Limb (tissue), 2 donors: ENCODE results near the gene PPP1R3G.

Experiments
- DNase-seq, 2 donors: peaks; one replicate each; pipeline ENCODE4 v3.0.0-alpha.2; 2016; ENCODE audit errors: extremely low spot score in 2 of 2

PPP1R3G gene

DNA sequence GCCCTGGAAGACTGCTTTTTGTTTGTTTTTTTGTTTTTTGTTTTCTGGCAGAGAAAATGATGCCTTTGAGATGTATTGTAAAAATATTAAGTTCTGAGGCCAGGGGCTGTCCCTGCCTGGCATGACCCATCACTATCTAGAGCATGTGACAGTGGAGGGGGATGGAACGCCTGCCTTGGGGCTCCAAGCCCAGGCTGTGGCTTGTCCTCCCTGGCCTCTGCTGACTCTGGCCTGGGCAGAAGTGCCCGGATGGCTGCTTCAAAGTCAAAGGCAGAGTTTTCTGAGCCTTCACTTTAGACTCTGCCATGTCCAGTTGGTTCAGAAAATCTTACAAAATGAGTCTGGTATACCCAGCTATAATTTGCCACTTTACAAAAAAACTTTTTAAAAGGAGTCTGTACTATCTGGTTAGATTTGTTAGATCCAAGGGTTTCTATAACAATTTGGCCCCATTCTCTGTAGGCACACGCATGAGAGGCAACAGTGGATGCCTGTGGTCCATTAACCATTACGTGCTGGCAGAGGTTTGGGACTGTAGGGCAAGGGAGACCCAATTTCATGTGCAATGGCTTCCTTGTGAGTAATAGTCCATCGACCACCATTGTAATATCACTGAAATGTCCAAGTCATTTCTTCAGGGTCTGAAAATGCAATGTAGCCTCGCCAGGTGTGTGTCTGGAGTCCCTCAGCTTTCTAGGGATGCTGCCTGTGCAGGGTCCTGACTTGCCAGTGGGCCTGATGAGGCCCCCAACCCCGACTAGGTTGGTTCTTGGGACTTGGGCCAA, 8.3 kb downstream of the PPP1R3G start:
- no peak for DNase-seq

DNA sequence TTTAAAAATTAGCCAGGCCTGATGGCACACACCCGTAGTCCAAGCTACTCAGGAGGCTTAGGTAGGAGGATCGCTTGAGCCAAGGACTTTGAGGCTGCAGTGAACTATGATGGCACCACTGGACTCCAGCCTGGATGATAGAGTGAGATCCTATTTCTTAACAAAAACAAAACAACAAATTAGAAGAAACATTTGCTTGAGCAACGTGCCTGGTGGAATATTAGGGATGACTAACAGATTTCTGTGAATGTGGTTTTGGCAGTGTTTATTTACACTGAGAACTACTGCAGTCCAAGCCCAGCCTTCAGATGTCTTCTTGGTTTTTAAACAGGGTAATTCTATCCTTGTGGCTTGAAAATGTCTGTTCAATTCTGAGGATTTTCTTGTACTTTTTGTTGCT, 9.2 kb downstream of the PPP1R3G start:
- DNase-seq: no peak

DNA sequence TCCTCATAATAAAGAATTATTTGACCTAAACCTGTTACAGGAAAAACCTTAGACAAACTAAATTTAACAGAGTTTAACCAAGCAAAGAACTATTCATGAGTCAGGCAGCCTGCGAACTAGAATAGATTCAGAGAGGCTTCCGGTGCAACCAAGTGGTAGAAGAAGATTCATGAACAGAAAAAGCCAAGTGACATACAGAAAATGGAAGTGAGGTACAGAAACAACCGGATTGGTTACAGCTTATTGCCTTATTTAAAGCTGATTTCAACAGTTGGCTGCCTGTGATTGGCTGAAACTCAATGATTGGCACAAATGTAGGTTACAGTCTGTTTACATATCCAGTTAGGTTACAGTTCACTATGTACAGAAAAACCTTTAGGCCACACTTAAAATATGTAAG, 10.1 kb downstream of the PPP1R3G start:
- no peak for DNase-seq

DNA sequence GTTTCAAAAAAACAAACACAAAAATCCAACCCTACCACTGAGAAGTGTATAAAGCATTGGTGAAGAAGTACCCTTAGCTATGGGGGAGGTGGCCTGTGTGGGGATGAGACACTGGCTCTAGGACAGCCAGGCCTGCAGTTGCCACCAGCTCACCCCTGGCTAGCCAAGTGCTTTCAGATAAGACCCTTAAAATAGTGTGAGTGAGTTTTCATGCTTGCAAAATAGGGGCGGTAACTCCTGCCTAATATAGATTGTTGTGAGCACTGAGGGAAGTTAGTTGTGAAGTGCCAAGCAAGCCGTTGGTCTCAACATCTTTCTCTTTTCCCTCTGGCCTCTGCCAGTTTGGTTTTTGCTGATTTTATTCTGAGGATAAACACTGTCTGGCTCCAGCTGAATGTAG, 11.3 kb downstream of the PPP1R3G start:
- no peak for DNase-seq

DNA sequence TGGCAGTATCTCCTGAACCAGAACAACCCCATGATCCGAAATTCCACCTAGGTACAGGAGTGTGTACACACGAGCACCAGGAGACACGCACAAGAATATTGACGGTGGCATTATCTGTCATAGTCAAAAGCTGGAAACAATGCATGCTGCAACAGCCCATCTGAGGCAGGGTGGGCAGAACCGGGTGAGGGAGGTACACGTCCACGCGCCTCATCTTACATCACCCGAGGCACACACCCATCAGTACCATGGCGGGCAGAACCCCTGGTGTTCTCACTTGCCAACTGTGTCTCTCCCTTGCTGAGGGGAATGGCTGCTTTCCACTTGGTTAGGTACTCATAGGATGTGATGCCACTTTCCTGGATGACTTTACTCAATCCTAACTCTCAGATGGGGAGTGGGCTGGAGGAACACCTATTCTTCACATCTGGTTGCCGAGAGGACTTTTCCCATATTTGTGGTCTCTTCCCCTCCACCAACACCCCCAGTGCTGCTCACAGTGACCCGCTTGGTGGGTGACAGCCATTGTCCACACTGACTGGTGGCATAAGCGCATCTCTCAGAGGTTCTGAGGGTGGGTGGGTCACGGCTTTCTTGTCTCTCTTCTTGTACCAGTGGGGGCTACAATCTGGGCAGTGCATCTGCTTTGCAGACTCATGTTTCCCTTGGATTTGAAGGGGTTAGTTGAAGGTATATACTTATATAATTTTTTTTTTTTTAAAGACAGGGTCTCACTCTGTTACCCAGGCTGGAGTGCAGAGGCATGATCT, 13.5 kb downstream of the PPP1R3G start:
- DNase-seq: no peak

DNA sequence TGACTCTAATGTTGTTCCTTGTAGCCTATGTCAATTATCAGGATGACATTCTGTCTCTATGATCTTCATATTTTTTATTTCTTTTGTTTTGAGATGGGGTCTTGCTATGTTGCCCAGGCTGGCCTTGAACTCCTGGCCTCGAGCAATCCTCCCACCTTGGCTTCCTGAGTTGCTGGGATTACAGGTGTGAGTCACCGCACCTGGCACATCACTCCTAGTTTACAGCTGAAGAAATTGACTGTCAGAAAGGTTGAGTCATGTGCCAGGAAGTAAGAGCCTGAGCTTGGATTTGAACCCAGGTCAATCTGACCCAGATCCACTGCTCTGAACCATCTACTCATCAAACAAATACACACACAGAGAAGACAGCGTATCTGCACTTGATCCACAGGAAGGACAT, 14.4 kb downstream of the PPP1R3G start:
- DNase-seq: no peak

DNA sequence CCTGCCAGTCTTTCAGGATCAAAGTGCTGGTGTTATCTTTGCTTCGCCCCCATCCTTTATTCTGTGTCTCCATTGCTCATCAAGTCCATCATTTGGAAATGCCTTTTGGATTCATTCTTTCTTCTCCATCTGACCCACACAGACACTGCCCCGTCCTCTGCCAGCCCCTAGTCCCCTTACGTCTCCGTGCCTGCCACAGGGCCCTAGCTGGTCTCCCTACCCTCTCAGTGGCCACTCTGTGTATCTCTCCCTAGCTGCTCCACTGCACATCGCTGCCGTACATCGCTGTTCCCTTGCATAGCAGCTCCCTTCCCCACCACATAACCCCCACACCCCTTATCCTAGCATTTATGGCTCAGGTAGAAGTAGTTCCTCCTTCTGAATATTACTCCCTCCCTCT, 15.7 kb downstream of the PPP1R3G start:
- DNase-seq: no peak

DNA sequence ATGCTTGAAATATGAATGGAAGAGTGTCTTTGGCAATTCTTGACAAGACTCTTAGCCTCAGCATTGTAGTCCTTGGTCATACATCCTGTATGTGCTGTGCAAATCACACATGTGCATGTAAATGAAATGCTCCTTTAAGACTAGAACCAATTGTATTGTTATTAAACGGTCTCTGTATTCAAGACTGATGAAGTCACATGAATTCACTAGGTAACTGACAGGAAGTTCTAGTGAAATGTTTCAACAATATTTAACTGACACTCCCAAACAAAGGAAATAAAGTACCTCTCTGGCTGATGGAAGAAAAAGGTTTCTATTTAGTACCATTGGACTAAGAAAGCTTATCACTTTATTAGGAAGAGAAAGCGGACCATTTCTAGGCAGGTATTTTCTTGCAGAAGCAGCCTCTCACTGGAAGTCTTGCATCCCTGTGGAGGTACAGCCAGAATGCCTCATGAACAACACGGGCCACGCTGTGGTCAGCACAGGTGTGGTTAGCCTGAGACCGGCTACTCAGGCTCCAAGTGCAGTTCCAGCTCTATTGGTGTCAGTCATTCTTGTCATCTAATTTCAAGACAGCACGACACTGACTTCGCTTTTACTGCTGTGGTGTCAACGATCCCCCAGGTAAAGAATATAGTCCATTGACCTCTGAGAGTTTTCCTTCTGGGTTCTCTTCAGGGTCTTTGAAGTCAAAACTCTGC, 17.3 kb downstream of the PPP1R3G start:
- DNase-seq: no peak

DNA sequence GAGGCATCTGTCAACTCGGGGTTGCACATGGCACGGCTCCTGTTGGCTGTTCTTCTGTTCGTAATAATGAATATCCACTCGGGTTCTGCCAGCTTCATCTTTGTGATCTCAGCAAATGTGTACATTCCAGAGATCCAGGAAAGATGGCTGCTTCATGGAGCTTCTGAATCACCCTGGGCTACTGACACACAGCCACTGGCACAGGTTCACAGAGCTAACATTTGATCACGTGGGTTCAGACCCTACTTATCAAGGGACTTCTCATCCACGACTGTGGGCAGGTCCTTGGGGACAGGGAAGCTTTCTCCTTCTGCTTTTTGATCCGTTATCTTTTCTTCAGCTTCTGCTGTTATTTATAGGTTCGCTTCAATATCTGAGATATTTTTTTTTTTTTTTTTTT, 18.1 kb downstream of the PPP1R3G start:
- no peak for DNase-seq

DNA sequence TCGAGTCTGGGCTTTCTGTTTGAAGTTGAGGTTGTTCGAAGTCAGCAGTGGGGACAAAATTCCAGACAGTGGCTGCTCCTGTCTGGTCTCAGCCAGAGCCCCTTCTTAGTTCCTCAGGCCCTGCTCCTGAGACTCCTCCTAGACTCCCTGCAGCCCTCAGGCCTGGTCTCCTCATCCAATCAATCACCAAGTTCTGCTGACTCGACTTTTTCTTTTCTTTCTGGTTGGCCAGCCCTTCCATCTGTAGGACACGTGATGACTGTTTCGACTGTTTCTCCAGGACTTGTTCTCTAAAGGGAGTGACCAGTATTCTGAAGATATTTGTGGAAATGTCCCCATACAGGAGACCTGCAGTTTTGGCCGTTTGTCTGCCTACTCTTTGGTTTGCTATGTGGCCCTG, 19.5 kb downstream of the PPP1R3G start:
- DNase-seq: no peak

DNA sequence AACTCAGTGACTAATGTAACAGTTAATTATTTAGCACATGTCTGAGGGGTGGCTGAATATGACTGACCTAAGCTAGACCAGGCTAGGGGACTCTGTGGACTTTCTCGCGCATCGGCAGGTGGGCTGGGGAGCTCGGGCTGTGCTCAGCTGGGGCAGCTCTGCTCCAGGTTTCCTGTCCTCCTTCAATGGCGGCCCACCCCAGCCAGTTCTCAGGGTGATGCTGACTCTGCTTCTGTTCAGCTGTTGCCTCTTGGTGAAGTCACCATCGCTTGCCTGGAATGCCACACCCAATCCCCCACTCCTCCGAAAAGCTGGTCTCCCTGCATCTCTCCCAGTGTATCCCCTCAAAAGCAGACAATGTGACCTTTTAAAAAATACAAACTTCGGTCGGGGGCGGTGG, 20.0 kb downstream of the PPP1R3G start:
- DNase-seq: no peak

DNA sequence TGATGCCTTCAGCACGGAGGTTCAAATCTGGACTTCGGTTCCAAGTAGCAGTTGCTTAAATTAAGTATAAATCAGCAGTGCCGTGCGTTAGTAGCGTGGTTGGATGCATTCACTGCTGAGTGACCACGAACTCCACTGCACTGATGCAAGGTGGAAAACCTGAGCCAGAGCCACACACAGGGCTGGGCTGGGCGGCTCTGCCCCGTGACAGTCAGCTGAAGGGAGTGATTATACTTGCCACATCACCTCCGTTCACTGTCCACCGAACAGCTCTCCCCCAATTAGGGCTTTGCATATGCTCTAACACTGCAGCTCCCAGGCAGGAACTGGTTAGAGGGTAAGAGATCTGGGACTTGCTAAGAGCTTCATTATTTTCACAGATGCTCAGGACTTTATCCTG, 22.2 kb downstream of the PPP1R3G start:
- no peak for DNase-seq

DNA sequence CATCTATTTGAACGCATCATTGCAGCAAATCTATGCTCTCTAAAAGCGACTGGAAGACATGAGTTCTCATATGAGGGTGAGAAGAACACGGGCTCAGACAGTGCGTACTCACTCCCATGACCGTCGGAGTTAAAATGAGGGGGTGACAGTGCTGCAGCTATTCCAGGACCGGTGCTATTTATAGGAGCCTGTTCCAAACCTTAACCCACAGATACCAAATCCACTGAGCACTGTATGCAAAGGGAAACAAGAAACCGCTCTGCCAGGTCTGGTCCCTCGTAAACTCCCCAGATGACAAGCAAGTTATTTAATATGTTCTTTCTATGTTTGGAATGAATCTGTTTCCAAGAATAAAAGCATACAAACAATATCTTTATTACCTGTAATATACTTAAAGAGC, 22.9 kb downstream of the PPP1R3G start:
- DNase-seq: no peak

DNA sequence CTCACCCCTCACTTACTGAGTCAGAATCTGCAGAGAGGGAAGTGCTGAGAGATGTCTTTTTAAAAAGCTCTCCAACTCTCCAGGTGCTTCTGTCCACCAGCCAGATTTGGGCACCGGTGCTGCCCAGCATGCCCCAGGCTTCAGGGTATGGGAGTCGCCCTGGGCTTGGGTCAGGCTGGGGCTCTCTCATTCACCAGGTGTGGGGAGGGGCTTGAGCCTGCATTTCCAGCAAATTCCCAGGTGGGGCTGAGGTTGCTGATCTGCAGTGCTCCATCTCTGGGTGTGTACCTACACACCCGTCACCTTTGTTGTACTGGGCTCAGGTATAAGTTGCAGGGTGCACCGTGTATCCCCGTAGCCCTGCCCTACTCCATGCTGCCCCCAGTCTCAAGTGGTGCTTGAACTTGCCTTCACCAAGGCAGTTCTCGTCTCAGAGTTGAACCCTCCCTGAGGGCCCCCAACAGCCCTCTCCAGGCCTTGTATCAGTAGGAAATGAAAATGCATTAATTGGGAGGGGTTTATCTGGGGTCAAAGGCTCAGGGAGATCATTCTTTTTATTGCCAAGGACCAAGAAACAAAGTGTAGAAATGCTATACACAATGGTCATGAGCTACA, 23.5 kb downstream of the PPP1R3G start:
- no peak for DNase-seq

DNA sequence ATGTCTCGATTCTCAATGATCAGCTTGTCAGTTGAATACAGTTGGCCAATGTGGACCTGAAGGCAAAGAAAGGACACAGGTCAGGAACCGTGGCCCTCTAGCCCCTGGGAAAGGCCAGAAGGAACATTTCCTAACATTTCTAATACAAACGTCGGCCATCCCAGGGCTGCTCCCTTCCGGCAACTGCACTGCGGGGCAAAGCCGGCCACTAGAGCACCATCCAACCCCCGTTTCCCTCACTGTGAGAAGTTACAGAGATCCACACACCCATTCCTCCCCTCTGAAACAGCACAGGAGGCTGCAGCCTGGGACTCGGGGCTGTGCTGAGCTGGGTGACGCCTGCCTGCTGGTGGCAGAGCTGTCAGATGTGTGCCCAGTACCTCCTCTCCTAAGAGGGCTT, 24.3 kb downstream of the PPP1R3G start:
- no peak for DNase-seq

DNA sequence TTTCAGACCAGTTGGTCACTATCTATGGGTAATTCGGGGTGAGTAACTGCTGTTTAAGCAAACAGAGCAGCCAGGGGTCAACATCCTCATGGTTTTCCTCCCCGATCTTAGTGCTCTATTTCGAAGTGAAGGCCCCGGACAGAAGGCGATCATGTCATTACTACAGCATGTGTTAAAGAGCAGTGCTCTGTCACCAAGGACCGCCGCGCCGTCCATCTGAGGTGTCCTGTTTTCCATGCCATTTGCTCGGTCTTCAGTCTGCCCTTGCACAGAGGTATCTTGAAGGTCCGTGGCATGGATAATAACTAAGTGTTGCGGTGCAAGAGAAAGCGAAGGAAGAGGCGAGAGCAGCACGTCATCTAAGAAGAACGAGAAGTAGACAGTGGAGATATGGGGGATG, 25.1 kb downstream of the PPP1R3G start:
- no peak for DNase-seq

DNA sequence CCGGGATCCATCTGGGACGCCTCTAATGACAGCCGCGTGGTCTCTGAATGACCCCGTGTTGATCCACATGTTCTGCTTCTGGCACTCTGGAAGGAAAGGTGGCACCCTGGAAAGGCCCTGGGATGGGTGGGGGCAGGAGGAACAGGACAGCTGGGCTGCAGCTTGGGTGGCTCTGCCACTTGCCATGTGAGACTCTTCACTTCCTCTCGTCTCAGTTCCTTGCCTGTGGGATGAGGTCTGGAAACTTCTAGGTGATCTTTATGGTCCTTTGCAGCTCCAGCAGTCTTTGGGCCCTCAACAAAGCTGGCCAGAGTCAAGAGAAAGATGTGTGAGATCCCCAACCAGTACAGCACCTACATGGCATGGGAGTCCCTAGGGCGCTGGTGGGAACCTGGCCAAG, 26.5 kb downstream of the PPP1R3G start:
- no peak for DNase-seq

DNA sequence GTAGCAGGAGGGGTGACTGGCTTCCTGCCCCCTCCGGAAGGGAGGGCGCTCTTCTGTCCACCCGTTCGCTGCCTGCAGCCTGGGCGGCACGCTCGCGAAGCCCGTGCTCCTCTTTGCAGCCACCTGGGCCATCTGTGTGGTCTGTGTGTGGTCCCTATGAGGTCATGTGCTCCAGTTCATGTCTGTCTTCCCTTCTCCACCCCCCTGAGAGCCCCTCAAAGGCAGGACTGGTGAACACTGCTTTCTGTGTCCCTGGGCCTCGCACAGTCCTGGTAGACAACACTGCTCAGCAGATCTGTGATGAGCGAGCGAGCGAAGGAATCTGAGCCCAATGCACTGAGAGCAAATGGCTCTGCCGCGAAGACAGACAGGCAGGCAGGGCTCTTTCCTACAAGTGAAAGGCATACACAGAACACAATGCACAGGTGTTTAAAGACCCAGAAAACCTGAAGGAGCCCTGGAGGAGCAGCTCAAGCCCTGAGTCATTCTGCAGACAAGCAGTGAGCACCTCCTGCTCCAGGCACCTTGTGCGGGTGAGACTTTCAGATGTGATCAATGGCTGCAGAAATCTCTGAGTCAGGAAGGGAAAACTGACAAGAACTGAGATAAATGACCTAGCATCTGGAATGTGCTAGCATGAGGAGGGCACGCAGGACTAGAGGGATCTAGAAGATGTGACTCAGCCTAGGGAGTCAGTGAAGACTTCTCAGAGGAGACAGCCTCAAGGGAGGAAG, 27.1 kb downstream of the PPP1R3G start:
- DNase-seq: peak in 1 of 2 donors; percentile 38

DNA sequence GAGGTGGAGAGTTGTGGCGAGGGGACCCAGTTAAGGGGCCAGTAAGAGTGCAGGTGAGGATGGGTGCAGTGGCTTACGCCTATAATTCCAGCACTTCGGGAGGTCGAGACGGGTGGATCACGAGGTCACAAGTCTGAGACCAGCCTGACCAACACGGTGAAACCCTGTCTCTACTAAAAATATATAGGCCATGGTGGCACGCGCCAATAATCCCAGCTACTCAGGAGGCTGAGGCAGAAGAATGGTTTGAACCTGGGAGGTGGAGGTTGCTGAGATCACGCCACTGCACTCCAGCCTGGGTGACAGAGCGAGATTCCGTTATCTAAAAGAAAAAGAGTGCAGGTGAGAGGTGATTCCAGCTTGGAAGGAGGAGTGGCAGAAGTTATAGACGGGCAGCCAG, 28.0 kb downstream of the PPP1R3G start:
- DNase-seq: no peak

DNA sequence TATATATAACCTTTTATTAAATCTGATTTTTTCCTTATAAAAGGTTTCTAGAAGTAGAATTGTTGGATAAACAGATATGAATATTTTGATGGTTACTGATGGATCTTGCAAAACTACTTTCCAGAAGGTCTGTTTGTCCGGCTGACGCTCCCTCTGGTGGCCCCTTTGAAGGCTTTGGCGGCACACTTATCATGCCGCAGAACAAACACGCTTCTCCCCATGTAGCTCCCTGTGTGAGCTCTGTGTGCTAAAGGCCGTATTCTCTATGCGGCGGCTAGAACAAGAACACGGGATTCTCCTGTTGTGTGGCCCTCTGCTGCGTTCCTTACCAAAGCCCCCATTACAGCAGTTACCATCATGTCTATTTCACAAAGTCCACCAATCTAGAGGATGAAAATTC, 30.0 kb downstream of the PPP1R3G start:
- no peak for DNase-seq

DNA sequence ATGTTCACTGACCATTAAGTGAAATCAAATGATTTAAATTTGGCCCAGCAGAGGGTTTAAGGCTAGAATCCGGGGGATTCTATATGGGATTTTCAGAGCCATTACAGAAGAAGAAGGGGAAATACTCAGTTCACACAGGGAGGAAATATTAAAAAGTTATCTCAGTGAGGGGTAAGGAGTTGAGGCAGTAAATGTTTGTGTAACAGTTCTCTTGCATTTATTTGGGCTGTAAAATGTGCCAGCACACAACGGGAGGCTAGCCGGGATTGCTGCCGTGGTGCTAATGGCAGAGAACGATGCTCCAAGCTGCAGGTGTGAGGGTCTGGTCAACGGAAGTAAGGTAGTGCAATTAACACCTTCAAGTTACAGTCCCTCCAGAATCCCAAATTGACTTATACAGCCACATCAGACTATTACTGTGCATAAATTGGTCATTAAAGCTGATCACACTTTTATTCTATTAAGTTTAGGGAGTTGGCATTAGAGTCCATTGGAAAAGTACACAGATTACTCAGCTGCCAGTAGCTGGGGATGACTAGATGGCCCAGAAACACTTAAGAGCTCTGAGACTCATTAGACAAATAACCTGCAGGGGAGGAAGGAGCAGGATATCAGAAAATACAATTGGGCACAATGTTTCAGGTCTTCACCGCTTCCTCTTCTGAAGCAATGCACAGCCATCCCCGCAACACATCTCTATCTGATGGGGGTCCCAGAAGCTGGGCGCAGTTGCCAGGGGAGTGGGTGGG, 31.3 kb downstream of the PPP1R3G start:
- DNase-seq: no peak
